Inflammatory macrophage (primary cell): ENCODE data around the gene THAP3.
"Not testable (repeated sequence)": the region's sequence is repeated elsewhere in the genome, so short reads cannot be mapped to it uniquely, and the experiment has no call there.

Source experiments
- DNase-seq, 2 donors: peaks; one replicate each; pipeline ENCODE4 v3.0.0-alpha.2; 2020 to 2022

Gene THAP3

GRCh38 chr1:6635161-6635909 lies 10.7 kb downstream of the THAP3 start:
- DNase-seq = no peak

- no peak for DNase-seq
Observed at GRCh38 chr1:6635910-6636760, 11.5 kb downstream of the THAP3 start.

- DNase-seq = not testable (repeated sequence)
Observed at GRCh38 chr1:6636778-6637177, 12.1 kb downstream of the THAP3 start.

- no peak for DNase-seq
Observed at GRCh38 chr1:6637770-6638169, 13.1 kb downstream of the THAP3 start.

- no peak for DNase-seq
Observed at GRCh38 chr1:6638226-6638625, 13.6 kb downstream of the THAP3 start.

- not testable (repeated sequence) for DNase-seq
Observed at GRCh38 chr1:6640867-6641266, 16.2 kb downstream of the THAP3 start.

- DNase-seq = no peak
Observed at GRCh38 chr1:6645018-6645417, 20.4 kb downstream of the THAP3 start.

GRCh38 chr1:6646499-6647148 lies 22.0 kb downstream of the THAP3 start:
- DNase-seq = peak; percentile 55 to 57

GRCh38 chr1:6648556-6648955 lies 23.9 kb downstream of the THAP3 start:
- DNase-seq = no peak

- no peak for DNase-seq
Observed at GRCh38 chr1:6651909-6652308, 27.2 kb downstream of the THAP3 start.

GRCh38 chr1:6652986-6653385 lies 28.3 kb downstream of the THAP3 start:
- DNase-seq = peak; percentile 14 to 30

GRCh38 chr1:6653436-6654290 lies 29.0 kb downstream of the THAP3 start:
- no peak for DNase-seq

- no peak for DNase-seq
Observed at GRCh38 chr1:6657138-6657537, 32.5 kb downstream of the THAP3 start.

- DNase-seq = no peak
Observed at GRCh38 chr1:6658359-6659060, 33.8 kb downstream of the THAP3 start.

- no peak for DNase-seq
Observed at GRCh38 chr1:6660415-6661049, 35.9 kb downstream of the THAP3 start.

- DNase-seq = not testable (repeated sequence)
Observed at GRCh38 chr1:6662468-6662867, 37.8 kb downstream of the THAP3 start.

- no peak for DNase-seq
Observed at GRCh38 chr1:6666696-6667095, 42.0 kb downstream of the THAP3 start.

GRCh38 chr1:6667139-6667538 lies 42.5 kb downstream of the THAP3 start:
- DNase-seq = no peak

GRCh38 chr1:6668503-6668902 lies 43.8 kb downstream of the THAP3 start:
- no peak for DNase-seq

GRCh38 chr1:6672558-6672957 lies 47.9 kb downstream of the THAP3 start:
- DNase-seq = no peak

- no peak for DNase-seq
Observed at GRCh38 chr1:6673816-6674398, 49.2 kb downstream of the THAP3 start.
